Activated T-cell treated with anti-CD3 and anti-CD28 coated beads, Interleukin-2, amount 50 U/mL, for 4 hours (primary cell): ENCODE data around the gene DAZAP1. TPM values are rescaled to one million over a fixed set of nuclear protein-coding genes. Genes with fewer than 3 reads are reported as not detected.

Experiments
- ATAC-seq, 2 donors: fragments of 200-7000 bp; cut with Tn5 transposase; one replicate each; pipeline ENCODE4 v1.10.0; 2021
- DNase-seq: peaks from one replicate; pipeline ENCODE4 v3.0.0-alpha.2; 2020
- H3K27me3 Mint-ChIP-seq: one replicate; pipeline ENCODE4 v1.8.0; 2021; ENCODE audit warnings: low read depth, mixed read lengths
- H3K36me3 Mint-ChIP-seq: one replicate; pipeline ENCODE4 v1.8.0; 2022; ENCODE audit warnings: mixed read lengths; ENCODE audit not compliant: insufficient read depth
- H3K4me1 Mint-ChIP-seq: one replicate; pipeline ENCODE4 v1.8.0; 2021; ENCODE audit warnings: low read depth, mixed read lengths
- H3K4me3 Mint-ChIP-seq: one replicate; pipeline ENCODE4 v1.8.0; 2021; ENCODE audit warnings: mild to moderate bottlenecking, moderate library complexity, mixed read lengths
- H3K9me3 Mint-ChIP-seq: one replicate; pipeline ENCODE4 v1.8.0; 2021; ENCODE audit warnings: mixed read lengths
- total RNA-seq, 3 donors: library from RNA; stranded (reverse); gene quantifications; one replicate each; pipeline ENCODE4 v1.2.1, GENCODE V29; 2021

The DAZAP1 gene
- total RNA-seq, 3 donors from 2014 or later, result 296 to 322 (median 303) TPM

- H3K4me3 Mint-ChIP-seq, result no peak overlapping the region
- peaks cover 10% of the 10 kb centered on the region for H3K36me3 Mint-ChIP-seq
- no peaks in the 10 kb centered on the region for H3K9me3 Mint-ChIP-seq
- H3K27me3 Mint-ChIP-seq, result no peaks in the 10 kb centered on the region
- ATAC-seq (no peak), DNase-seq (no peak)
- no peaks in the 10 kb centered on the region for H3K4me1 Mint-ChIP-seq
These were observed 36.6 kb upstream of the DAZAP1 start for GRCh38 chr19:1370579-1371361.

- Mint-ChIP-seq H3K4me1 (no peaks in the 10 kb centered on the region), H3K9me3 (no peaks in the 10 kb centered on the region), H3K4me3 (no peak overlapping the region), H3K27me3 (no peaks in the 10 kb centered on the region), H3K36me3 (peaks cover 13% of the 10 kb centered on the region)
- no peak for ATAC-seq
- DNase-seq, result no peak
These were observed 34.3 kb upstream of the DAZAP1 start for GRCh38 chr19:1373042-1373533.

DNA sequence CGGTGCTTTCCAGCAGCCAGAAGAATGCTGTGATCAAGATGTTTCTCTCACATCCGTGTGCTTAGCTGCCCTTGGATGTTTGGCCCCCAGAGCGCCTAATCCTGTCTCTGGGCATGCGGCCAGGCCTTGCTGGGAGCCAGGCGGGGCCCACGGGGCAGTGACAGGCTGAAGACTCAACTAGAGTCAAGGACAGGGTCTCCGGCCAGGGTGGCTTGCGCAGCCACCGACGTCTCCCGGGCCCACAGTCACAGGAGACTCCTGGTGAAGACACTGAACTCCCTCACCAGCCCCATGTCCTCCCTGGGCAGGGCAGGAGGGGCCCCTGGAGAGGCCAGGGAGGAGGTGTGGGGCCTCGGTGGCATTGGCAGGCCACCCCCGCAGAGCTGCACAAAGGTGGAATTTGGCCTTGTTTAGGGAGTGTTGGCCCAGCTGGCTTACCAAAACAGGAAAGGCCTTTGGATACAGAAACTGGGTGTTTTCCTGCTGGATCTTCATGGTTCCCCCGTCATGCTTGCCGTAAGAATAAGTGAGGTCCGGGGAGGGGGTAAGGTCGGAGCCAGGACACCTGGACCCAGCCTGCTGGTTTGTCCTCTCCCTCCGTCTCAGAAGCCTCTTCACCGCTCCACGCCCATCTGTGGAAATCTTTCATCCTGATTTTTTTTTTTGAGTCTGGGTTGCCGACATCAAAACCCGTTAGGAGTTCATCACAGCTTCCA, 33.7 kb upstream of the DAZAP1 start:
- Mint-ChIP-seq H3K4me3 (no peak overlapping the region), H3K9me3 (no peaks in the 10 kb centered on the region), H3K27me3 (no peaks in the 10 kb centered on the region), H3K36me3 (peaks cover 13% of the 10 kb centered on the region), H3K4me1 (no peaks in the 10 kb centered on the region)
- no peak for ATAC-seq
- no peak for DNase-seq

- DNase-seq (no peak), ATAC-seq (no peak)
- Mint-ChIP-seq H3K9me3 (no peaks in the 10 kb centered on the region), H3K27me3 (no peaks in the 10 kb centered on the region), H3K36me3 (peaks cover 13% of the 10 kb centered on the region), H3K4me3 (no peak overlapping the region), H3K4me1 (no peaks in the 10 kb centered on the region)
These were observed 33.2 kb upstream of the DAZAP1 start for GRCh38 chr19:1374250-1374577.

DNA sequence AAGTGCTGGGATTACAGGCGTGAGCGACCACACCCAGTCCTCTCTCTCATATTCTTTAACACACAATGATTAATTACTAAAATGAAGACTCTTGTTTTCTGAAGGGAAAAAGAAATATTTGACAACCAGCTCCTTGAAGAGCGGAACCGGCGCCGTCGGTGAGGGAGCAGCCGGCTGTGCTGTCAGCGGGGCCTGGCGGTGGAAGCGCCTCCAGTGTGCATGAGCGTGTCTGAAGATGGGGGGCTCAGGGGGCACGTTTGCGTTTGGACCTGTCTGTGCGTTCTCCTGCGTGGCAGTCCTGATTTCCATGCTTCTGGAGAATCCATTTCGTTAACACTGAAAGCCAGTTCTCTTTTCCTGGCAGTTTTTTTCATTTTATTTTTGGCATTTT, 31.0 kb upstream of the DAZAP1 start:
- no peaks in the 10 kb centered on the region for H3K4me1 Mint-ChIP-seq
- DNase-seq (no peak), ATAC-seq (no peak)
- no peaks in the 10 kb centered on the region for H3K27me3 Mint-ChIP-seq
- no peak overlapping the region for H3K4me3 Mint-ChIP-seq
- no peaks in the 10 kb centered on the region for H3K9me3 Mint-ChIP-seq
- H3K36me3 Mint-ChIP-seq, result peaks cover 11% of the 10 kb centered on the region

DNA sequence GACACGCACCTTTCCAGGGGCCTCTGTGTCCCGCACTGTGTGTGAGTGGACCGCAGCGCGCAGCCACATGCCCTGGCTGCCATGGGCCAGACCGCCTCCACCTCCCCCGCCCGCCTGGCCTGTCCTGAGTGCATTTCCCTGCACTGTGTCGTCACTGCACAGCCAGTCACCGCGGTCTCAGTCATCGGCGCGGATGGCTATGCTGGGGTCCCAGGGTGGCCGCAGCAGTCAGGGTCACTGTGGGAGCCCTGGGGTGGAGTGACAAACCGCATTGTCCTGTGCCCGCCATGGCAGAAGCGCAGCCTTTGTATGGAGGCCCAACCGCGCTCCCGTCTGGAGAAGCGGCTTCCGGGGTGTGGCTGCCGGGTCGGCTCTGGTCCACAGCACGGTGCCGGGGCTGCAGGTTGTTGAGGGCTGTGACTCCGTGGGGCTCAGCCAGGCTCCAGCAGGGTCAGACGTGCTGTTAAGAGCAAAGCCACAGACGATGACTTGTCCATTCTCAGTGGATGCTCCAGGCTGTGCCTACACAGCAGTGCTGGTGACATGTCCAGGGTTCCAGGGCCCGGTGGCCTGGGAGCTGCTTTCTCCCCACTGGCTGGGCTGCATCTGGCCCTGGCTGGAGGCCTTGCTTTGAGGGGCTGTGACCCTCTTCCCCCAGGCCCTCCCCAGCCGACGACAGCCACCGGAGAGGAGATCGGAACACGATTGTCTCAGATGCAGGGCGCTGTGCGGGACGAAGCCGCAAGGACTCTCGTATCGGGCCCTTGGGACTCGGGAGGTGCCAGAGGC, 30.0 kb upstream of the DAZAP1 start:
- Mint-ChIP-seq H3K4me1 (no peaks in the 10 kb centered on the region), H3K27me3 (no peaks in the 10 kb centered on the region), H3K4me3 (no peak overlapping the region), H3K9me3 (no peaks in the 10 kb centered on the region), H3K36me3 (peaks cover 11% of the 10 kb centered on the region)
- DNase-seq (no peak), ATAC-seq (no peak)

- H3K4me3 Mint-ChIP-seq, result no peak overlapping the region
- H3K36me3 Mint-ChIP-seq, result peaks cover 11% of the 10 kb centered on the region
- H3K4me1 Mint-ChIP-seq, result peaks cover 4% of the 10 kb centered on the region
- H3K27me3 Mint-ChIP-seq, result no peaks in the 10 kb centered on the region
- H3K9me3 Mint-ChIP-seq, result no peaks in the 10 kb centered on the region
- DNase-seq (no peak), ATAC-seq (peak in 1 of 2 donors; percentile 23)
These were observed 29.2 kb upstream of the DAZAP1 start for GRCh38 chr19:1377965-1378785.

DNA sequence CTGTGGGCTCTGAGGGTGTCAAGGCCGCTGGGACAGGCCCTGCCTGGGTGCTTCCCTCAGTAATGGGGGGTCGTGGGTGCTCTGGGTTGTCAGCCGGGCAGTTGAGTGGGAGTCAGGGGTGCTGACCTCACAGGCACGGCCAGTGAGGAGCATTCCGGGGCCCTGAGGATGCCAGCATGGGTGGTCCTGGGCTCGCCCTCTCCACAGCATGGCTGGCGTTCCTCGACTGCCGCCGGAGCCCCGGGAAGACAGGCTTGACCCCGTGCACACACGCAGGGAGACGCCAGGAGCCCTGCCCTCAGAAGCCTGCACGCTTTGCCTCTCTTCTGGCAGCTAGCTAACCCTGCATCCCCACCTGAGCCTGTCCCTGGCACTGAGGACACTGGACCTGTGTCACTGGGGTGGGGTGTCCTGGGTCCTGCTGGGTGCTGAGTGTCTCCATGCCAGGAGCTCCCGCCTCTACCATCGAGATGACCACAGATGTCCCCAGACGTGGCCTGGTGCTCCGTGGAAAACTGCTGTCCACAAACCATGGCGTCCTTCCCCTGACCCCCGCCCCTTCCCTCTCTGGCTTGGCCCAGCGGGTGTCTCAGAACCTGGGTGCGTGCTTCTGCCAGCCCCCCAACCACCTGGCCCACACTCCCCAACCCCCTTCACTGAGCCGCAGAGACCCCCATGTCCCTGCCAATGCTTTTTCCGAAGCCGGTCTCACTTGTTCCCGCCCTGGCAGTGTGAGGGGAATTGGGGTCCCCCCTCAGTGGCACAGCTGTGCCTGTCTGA, 28.1 kb upstream of the DAZAP1 start:
- Mint-ChIP-seq H3K27me3 (peaks cover 2% of the 10 kb centered on the region), H3K4me1 (peaks cover 7% of the 10 kb centered on the region)
- no peak for ATAC-seq

GRCh38 chr19:1379961-1380489, 27.4 kb upstream of the DAZAP1 start:
- no peaks in the 10 kb centered on the region for H3K9me3 Mint-ChIP-seq
- peaks cover 7% of the 10 kb centered on the region for H3K36me3 Mint-ChIP-seq
- ATAC-seq, result no peak
- DNase-seq, result no peak
- no peak overlapping the region for H3K4me3 Mint-ChIP-seq
- peaks cover 11% of the 10 kb centered on the region for H3K4me1 Mint-ChIP-seq
- peaks cover 2% of the 10 kb centered on the region for H3K27me3 Mint-ChIP-seq

More for the DNA sequence above, 28.1 kb upstream of the DAZAP1 start:
- Mint-ChIP-seq H3K4me3 (no peak overlapping the region), H3K9me3 (no peaks in the 10 kb centered on the region), H3K36me3 (peaks cover 8% of the 10 kb centered on the region)
- no peak for DNase-seq

GRCh38 chr19:1382250-1382649, 25.1 kb upstream of the DAZAP1 start:
- H3K4me1 Mint-ChIP-seq, result peaks cover 15% of the 10 kb centered on the region
- H3K9me3 Mint-ChIP-seq, result no peaks in the 10 kb centered on the region
- peaks cover 2% of the 10 kb centered on the region for H3K36me3 Mint-ChIP-seq
- ATAC-seq (no peak), DNase-seq (no peak)
- peaks cover 2% of the 10 kb centered on the region for H3K27me3 Mint-ChIP-seq
- H3K4me3 Mint-ChIP-seq, result no peak overlapping the region

- ATAC-seq (no peak), DNase-seq (no peak)
- peaks cover 2% of the 10 kb centered on the region for H3K27me3 Mint-ChIP-seq
- H3K4me1 Mint-ChIP-seq, result peaks cover 15% of the 10 kb centered on the region
- H3K36me3 Mint-ChIP-seq, result peaks cover 2% of the 10 kb centered on the region
- no peaks in the 10 kb centered on the region for H3K9me3 Mint-ChIP-seq
- peak overlapping the region; percentile 86 for H3K4me3 Mint-ChIP-seq
These were observed 24.4 kb upstream of the DAZAP1 start for GRCh38 chr19:1383017-1383311.

DNA sequence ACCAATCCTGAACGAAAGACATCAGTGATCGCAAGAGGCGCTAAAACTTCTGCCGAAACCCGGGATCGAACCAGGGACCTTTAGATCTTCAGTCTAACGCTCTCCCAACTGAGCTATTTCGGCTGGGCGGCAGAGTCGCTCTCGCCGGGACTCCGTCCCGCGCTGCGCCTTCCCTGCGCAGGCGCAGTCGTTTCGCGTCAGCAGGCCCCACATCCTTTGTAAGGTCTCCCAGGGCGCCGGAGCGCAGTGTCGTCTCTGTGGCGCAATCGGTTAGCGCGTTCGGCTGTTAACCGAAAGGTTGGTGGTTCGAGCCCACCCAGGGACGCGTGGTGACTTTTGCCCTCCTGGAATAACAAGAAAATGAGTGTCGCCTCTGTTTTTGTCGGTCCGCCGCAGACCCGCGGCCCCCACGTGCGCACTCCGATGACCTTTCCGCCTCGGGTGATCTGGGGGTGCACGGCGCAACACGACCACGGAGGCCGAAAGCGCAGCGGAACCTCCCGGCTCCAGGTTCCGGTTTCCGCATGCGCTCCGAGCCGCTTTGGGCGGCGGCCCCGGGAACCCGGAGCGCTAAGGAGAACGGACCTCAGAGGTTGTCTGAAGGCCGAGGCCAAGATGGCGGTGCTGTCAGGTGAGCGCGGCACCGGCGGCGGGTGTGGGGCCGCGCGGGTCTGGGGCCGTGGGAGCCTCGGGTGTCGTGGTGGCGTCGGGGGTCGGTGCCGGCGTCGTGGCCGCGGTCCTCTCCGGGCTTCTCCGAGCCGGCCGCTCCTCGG, 23.9 kb upstream of the DAZAP1 start, which contains the start of gene NDUFS7:
NDUFS7 (plus strand) TSS at position 596 of the 773 bp plus-strand sequence; CDS start at position 616, 20 bp downstream.
- Mint-ChIP-seq H3K36me3 (peaks cover 2% of the 10 kb centered on the region), H3K4me1 (peaks cover 15% of the 10 kb centered on the region), H3K4me3 (peak within 1 kb of the TSS; percentile 86), H3K9me3 (no peaks in the 10 kb centered on the region), H3K27me3 (peaks cover 2% of the 10 kb centered on the region)
- DNase-seq (peak; percentile 95), ATAC-seq (peak; percentile 88)
